NCI-H345 treated with DMSO at 0.1 percent for 48 hours (cell line): Measurements from ENCODE around the gene TEDC1.

Experiments
- DNase-seq: peaks from one replicate; lab custom pipeline; 2025; ENCODE audit not compliant: unreplicated experiment; lab: John Stamatoyannopoulos, UW

The TEDC1 gene

GRCh38 chr14:105484069-105484996, 6.7 kb upstream of the TEDC1 start:
- no peak for DNase-seq

GRCh38 chr14:105484997-105485393, 6.1 kb upstream of the TEDC1 start:
- DNase-seq: no peak

GRCh38 chr14:105485739-105486162, 5.3 kb upstream of the TEDC1 start:
- no peak for DNase-seq

- no peak for DNase-seq
Observed at GRCh38 chr14:105486163-105486973, 4.7 kb upstream of the TEDC1 start, which contains the start of gene CRIP1. Gene CRIP1 (plus strand): TSS chr14:105486886. CDS start chr14:105487260, 374 bp downstream.

- DNase-seq: no peak
Observed at GRCh38 chr14:105486974-105487448, 4.0 kb upstream of the TEDC1 start.

- DNase-seq: no peak
Observed at GRCh38 chr14:105487449-105487985, 3.5 kb upstream of the TEDC1 start.

GRCh38 chr14:105487986-105488777, 2.9 kb upstream of the TEDC1 start:
- DNase-seq: no peak

- no peak for DNase-seq
Observed at GRCh38 chr14:105488781-105489541, 2.1 kb upstream of the TEDC1 start.

- DNase-seq: peak; percentile 74
Observed at GRCh38 chr14:105489542-105490266, 1.3 kb upstream of the TEDC1 start.

GRCh38 chr14:105490267-105490571, 827 bp upstream of the TEDC1 start:
- DNase-seq: no peak

GRCh38 chr14:105491366-105491973, 424 bp downstream of the TEDC1 start:
- peak; percentile 20 for DNase-seq

- DNase-seq: no peak
Observed at GRCh38 chr14:105492031-105492970, 1.3 kb downstream of the TEDC1 start.

GRCh38 chr14:105492971-105493871, 2.2 kb downstream of the TEDC1 start:
- DNase-seq: no peak

GRCh38 chr14:105493921-105494605, 3.0 kb downstream of the TEDC1 start:
- no peak for DNase-seq

GRCh38 chr14:105494606-105494929, 3.5 kb downstream of the TEDC1 start:
- no peak for DNase-seq
